TTC549 (cell line): ENCODE results near the gene TH.

Experiments
- FAIRE-seq: peaks from 2 replicates; lab custom pipeline; 2012; peaks lifted over from hg19 to GRCh38; lab: Jason Lieb, UNC

Gene TH

GRCh38 chr11:2208691-2209369 lies 37.2 kb upstream of the TH start:
- FAIRE-seq, result no peak

GRCh38 chr11:2207773-2208621 lies 36.4 kb upstream of the TH start:
- no peak for FAIRE-seq

- no peak for FAIRE-seq
These were observed 35.6 kb upstream of the TH start for GRCh38 chr11:2207212-2207611.

- FAIRE-seq, result no peak
These were observed 34.5 kb upstream of the TH start for GRCh38 chr11:2205981-2206690.

GRCh38 chr11:2205214-2205720 lies 33.7 kb upstream of the TH start:
- FAIRE-seq, result no peak

GRCh38 chr11:2204361-2205213 lies 33.0 kb upstream of the TH start:
- no peak for FAIRE-seq

GRCh38 chr11:2203440-2204259 lies 32.0 kb upstream of the TH start:
- no peak for FAIRE-seq

- no peak for FAIRE-seq
These were observed 31.4 kb upstream of the TH start for GRCh38 chr11:2202900-2203439.

- FAIRE-seq, result no peak
These were observed 30.7 kb upstream of the TH start for GRCh38 chr11:2202071-2202899.

- FAIRE-seq, result no peak
These were observed 29.9 kb upstream of the TH start for GRCh38 chr11:2201542-2201941.

GRCh38 chr11:2200957-2201519 lies 29.4 kb upstream of the TH start:
- no peak for FAIRE-seq

- no peak for FAIRE-seq
These were observed 28.9 kb upstream of the TH start for GRCh38 chr11:2200536-2200935.

GRCh38 chr11:2199466-2200341 lies 28.1 kb upstream of the TH start:
- FAIRE-seq, result no peak

- no peak for FAIRE-seq
These were observed 27.2 kb upstream of the TH start for GRCh38 chr11:2198621-2199365.

- no peak for FAIRE-seq
These were observed 26.3 kb upstream of the TH start for GRCh38 chr11:2197771-2198520.

- FAIRE-seq, result no peak
These were observed 25.6 kb upstream of the TH start for GRCh38 chr11:2196970-2197770.
